Islet of Langerhans (tissue), 1 donor: ENCODE data around the gene SKP2.
"Not testable (repeated sequence)": the region's sequence is repeated elsewhere in the genome, so short reads cannot be mapped to it uniquely, and the experiment has no call there.

ENCODE experiments used
- FAIRE-seq: peaks from one replicate; lab custom pipeline; 2011; peaks lifted over from hg19 to GRCh38; lab: Jason Lieb, UNC

Gene SKP2

DNA sequence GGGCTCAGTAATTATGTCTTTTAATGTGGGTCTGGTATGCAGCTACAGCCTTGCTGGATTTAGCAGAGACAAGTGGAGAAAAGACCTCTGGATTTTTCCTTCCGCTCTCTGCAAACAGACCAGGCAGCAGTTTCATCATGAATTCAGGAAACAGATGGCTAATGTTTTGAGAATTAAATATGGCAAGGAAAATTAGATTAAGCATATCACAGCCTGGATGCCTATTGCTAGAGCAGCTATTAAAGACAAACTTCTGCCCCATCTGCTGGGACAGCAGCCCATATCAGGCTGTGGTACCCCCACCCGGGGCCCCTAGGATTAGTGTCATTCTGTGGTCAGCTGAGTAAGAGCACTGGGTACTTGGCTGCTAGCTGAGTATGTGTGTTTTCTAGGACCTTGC lies 6.2 kb downstream of the SKP2 start:
- FAIRE-seq, result no peak

DNA sequence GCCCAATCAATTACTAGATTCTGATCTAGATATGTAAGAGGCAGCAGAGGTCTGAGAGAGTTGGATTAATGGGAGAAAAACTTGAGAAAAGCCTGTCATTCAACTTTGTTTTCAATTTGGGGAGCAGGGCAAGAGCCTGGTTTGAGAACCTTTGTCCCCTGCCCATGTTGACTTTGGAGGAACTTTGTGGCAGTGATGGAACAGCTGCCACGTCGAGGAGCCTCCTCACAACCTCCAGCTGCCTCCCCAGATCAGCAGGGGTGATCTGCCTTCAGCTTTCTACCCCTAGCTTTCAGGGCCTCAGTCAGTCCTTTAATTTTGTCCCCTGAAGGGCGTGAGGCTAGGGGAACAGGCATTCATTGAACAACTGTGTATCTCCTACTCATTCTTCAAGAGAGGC lies 8.7 kb downstream of the SKP2 start:
- FAIRE-seq, result no peak

DNA sequence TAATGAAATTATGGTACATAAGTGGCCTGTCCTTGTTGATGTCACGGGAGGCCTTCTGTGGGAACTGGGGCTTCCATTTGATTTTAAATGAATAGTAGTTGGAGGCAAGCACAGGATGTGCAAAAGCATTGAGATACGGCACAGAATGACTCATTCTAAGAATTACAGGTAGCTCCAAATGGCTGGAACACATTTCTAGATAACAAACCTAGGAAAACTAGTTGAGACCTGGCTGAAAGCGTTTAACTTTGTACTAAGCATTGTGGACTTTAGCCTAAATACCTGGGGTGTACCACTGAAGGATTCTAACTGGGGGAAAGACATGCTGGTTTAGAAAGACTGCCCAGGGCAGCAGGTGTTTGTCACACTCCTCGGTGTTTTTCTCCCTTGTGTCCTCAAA lies 9.4 kb downstream of the SKP2 start:
- no peak for FAIRE-seq

DNA sequence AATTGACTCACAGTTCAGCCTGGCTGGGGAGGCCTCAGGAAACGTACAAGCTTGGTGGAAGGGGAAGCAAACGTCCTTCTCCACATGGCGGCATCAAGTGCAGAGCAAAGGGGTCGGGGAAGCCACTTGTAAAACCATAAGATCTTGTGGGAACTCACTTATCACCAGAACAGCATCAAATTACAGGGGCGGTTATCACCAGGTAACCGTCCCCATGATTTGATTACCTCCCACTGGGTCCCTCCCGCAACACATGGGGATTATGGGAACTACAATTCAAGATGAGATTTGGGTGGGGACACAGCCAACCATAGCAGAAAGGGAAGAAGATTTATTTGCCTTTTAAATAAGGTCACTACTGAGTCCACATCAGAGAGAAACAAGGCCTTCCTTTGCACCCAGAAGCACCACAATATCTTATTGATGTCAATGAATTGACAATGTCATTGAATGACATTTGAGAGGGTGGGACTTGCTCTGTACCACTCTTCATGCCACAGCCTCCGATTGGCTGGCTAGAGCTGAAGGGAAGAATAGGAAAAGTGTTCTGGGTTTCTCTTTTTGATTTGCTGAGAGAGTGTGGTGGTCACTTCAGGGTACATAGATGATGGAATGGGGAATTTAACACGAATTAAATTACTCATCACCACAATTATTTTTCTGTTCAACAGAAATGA lies 11.0 kb downstream of the SKP2 start:
- FAIRE-seq, result no peak

DNA sequence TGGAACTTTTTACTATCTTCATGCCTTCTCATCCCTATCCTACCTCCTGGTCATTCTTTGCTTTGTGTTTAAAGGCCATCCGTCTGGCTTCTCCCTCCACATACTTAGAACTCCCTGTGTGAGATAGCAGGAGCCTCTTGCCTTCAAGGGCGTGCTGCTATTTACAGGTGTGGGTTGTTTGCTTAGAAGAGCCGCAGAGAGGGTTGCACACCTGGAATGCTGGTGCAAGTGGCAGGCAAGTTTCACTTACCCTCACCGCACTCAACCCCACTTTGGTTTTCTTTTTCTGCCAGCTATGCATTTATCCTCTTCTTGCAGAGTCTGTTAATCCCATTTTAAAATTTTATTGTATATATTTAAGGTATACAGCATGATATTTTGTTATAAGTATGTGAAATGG lies 12.6 kb downstream of the SKP2 start:
- FAIRE-seq, result no peak

DNA sequence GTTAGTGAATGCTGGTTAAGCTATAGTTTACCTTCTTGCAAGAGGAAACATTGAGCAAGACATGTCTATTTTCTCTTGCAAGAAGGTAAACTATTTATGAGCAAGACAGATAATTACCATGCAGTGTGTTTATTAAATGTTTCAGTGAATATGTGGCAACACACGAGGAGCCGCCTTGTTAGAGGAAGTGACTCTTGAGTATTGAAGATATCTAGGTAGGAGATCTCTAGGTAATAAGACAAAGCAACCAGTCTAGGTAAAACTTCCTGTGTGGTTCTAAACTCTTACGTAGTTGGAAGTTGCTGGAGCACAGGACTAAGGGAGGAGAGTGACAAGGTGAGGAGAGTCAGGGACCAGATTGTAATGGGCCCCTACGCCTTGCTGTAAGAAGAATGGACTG lies 16.8 kb downstream of the SKP2 start:
- FAIRE-seq, result no peak

DNA sequence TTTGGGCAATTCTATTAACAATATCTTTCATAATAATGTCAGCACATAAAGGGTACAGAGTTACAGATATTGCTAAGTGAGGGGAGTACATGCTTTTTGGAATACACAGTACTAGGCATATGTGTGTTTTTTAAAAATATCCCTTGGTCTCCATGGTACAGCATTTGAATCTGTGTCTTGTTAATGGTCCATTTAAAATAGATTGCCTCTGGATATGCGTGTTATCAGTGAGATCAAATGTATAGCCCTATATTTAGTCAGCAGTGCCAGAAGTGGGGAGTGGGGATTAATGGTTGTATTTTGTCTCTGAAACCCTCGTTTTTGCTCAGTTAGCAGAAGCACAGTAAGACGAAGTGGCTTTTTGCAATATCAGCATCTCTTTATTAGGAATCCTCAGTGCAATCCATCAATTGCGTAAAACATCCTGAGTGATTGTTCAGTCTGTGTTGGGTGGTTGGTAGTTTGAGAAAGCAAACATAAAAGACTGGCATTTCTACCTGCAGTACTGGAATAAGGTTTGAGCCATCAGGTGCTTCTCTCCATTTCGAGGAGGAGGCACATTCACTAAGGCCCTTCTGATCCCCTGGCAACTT lies 19.0 kb downstream of the SKP2 start:
- no peak for FAIRE-seq

DNA sequence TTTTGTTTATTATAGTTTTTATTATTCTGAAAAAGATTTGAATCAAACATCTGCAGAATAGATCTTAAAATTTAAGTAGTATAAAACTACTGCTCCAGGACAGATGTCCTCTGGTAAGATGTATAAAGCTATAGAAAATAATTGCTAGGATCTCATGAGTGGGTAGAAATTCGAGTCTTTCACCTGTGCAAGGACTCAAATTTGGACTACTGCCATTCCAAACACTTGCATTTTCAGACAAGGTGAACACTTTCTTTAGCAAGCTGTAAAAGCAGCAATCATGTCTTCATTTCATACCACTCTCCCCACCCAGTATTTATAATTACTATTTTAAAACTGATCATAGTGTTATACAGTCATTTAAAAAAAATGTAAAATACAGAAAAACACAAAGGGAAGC lies 20.7 kb downstream of the SKP2 start:
- no peak for FAIRE-seq

DNA sequence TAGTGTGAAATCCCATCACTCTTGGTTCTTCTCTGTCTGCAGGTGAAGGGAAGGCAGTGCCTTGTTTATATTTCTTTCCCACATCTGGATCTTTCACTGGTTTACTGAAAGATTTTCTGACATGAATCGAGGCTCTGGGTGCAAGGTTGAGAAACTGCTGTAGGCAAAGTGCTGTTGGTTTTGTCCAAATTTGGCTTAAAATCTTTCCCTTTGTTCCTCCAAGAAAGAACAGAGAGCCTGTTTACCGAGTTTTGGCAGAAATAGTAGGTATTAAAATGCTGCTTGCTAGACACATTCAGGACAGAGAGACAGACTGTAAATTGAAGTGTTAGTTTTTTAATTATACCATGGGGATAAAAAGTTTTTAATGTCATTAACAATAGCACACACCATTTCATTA lies 21.5 kb downstream of the SKP2 start:
- no peak for FAIRE-seq

DNA sequence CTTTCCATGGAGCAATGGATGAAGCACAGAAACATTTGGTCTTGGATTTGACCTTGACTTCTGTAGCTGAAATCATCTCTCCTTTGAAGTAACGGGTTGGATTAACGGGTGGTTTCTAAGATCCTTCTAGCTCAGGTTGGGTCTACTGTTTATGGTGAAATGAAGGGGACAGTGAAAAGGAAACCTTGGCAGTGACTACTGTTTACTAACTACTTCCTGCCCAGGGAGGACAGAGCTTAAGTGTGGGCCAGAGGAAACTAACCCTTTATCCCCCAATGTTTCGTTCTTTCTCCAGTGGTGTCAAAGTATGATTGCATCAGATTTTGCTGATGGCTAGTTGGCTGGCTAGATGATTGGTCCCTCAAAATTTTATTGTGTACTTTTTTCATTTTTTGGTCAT lies 22.2 kb downstream of the SKP2 start:
- FAIRE-seq, result no peak

DNA sequence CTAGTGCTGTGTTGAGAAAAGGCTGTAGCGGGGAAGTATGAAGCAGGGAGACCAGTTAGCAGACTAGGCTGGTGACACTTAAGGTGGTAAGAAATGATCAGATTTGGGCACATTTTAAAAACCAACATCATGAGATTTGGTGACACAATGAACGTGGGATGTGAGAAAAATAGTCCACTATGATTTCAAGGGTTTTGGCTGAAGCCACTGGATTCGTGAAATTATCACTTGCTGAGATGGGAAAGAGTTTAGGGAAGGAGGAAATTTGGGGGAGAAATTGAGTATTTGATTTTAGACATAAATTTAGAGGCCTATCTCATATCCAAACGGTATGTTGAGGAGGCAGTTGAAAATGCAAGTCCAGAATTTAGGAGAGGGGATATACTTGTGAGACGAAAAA lies 23.1 kb downstream of the SKP2 start:
- FAIRE-seq, result no peak

DNA sequence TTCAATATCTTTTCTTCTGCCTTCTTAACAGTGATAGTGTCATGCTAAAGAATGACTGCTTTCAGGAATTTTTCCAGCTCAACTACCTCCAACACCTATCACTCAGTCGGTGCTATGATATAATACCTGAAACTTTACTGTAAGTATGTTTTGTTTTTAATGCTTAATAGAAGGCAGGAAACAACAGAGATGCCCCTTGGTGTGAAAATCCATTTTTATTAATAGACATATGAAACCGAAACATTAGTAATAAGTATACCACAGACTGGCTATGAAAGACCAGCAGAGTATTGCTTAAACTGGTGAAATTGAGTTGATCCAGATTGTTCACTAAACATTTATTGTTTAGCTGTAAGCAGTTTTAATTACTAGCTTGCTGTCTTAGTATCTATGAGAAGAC lies 25.2 kb downstream of the SKP2 start:
- FAIRE-seq, result no peak

DNA sequence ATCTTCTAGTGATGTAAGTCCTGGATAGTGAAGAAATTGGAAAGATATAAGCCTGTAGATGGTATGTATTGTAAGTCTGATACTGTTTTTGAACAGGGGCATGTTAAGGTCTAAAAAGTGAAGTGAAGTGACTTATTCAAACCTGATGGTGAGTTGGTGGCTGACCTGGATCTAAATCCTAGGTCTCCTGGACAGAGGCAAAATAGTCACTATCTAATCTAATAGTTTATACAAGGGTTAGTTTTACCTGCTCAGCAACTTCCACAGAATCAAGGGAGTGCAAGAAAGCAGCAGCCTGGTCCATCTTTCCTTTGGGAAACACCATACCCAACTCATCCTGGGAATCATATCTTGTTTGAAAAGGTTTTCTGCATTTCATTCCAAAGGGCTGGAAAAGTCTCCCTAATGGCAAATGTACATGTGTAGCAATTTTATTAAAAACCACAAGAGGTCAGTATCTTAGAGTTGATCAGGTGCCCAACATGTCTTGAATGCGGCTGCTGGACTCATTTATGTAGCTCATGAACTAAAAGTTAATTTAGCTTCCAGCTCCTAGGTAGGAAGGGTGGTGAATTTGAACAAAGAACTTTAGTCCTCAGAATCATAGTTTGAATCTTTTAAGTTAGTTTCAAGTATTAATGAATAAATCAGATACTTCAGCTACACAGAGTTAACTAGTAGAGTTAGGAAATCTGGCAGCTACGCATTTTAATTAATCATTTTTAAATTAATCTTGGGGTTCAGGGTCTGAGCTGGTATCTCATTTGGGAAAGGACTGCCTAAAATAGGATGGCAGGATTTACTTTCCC lies 26.0 kb downstream of the SKP2 start:
- FAIRE-seq, result peak; percentile 99

DNA sequence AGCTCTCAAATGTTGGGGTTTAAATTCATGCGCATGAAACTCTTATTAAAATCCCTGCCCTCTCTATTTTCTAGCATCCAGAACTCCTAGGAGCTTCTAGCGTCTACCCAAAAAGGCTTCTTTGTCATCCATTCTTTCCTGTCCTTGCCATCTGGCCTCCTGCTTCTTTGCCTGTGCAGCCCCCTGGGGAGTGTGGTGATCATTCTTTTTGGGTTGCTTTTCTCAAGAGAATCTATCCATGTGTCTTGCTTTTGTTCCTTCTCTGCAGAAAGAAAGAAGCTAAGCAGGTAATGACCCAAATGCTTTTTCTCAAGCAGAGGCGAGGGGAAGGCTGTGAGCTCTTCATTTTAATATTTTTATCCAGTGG lies 26.6 kb downstream of the SKP2 start:
- no peak for FAIRE-seq

DNA sequence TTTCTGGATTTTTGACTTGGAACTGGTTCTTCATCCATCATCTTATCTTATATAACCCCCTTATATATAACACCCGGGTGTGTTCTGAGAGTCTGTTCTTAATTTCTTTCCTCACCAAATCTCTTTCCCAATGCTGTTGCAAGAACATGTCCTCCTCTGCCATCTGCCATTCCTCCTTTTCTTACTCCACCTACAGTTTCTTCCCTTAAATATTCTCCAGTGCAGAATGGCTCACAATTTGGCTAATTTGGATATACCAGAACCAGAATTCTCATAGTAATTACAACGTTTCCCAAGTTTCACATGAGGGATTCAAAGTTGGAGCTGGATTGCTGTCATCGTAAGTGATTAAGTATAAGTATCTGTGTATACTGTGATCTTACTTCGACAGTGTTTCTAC lies 28.0 kb downstream of the SKP2 start:
- FAIRE-seq, result no peak

DNA sequence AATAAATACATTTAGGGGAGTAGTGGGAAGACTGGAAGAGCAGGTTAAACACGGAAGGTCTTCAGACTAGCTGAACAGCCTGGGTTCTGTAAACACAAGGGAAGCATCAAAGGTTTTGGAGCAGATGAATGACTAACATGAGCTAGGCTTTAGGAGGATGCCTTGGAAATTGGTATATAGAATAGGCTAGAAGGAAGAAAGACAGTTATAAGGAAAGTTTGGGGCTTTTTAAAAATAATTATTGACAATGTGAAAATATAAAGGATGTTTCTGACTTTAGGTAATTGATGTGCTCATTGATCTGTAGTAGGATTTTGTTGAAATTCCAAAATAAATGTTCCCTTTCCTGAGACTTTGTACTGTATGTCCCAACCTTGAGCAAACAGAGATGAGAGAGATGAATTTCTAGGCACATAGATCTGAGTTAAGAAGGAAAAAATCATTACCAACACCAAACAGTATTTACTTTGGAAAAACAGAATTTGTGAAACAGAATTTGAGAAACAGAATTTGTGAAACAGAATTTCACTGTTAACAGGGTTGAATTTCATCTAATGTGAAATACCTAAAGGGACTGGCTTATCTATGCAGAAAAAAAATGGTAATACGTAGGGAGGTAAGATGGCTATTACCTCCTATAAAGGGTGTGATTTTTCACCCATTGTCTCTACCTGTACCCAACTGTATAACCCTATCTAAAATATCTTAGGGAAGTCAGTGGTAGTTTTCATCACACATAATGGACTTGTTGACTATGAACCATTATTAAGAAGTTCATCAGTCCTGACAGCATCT lies 28.8 kb downstream of the SKP2 start:
- FAIRE-seq, result no peak

DNA sequence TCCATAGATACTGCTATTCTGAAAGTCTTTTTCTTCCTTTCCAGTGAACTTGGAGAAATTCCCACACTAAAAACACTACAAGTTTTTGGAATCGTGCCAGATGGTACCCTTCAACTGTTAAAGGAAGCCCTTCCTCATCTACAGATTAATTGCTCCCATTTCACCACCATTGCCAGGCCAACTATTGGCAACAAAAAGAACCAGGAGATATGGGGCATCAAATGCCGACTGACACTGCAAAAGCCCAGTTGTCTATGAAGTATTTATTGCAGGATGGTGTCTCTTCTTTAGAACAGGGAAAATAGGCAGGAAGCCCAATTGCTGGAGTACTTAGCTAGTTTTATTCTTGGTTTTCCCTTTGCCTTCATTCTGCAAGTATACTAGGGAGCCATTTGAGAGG lies 29.9 kb downstream of the SKP2 start:
- no peak for FAIRE-seq

DNA sequence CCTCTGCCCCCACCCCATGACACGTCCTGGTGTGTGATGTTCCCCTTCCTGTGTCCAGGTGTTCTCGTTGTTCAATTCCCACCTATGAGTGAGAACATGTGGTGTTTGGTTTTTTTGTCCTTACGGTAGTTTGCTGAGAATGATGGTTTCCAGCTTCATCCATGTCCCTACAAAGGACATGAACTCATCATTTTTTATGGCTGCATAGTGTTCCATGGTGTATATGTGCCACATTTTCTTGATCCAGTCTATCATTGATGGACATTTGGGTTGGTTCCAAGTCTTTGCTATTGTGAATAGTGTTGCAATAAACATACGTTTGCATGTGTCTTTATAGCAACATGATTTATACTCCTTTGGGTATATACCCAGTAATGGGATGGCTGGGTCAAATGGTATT lies 32.5 kb downstream of the SKP2 start:
- not testable (repeated sequence) for FAIRE-seq

DNA sequence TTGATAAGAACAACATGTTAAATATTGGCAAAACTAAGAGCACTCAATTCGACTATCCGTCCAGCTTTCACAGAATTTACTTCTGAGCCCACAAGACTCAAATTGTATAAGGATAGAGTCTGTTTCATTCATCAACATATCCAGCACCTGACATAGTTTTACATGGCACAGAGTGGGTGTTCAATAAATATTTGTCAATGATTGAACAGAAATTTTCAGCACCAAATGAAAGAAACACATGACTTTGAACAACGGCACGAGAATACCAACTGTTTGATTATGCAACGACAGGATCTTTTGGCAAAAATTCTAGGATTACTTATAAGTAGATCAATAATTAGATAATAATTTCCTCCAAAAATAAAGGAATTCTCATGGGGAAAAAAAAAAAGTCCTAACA lies 41.8 kb downstream of the SKP2 start:
- FAIRE-seq, result no peak

DNA sequence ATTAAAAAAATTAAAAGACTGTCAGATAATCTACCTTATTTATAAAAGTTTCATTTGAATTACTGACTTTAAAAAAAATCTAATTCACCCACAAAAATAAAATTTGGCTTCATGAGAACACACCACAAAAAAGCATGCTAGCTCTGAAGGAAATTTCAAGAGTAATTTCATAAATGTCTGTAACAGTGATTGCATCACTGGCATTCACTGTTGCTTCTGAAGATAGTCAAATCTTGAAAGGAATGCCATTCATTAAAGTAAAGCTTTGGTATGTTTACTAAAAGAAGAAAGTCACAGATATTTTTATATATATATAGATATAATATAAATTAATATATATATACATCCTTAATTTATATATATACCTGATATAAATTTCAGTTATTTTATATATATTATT lies 46.4 kb downstream of the SKP2 start:
- FAIRE-seq, result no peak

DNA sequence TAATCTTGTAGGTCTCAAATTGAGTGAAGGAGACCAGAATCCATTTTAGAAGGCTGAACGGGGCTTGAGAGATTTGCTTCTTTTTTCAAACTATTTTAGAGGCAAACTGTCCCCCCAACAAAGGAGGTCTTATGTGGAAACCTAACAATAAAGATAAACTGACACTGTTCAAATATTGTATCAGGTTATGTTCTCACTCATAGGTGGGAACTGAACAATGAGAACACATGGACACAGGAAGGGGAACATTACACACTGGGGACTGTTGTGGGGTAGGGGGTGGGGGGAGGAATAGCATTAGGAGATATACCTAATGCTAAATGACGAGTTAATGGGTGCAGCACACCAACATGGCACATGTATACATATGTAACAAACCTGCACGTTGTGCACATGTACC lies 46.9 kb downstream of the SKP2 start:
- not testable (repeated sequence) for FAIRE-seq

DNA sequence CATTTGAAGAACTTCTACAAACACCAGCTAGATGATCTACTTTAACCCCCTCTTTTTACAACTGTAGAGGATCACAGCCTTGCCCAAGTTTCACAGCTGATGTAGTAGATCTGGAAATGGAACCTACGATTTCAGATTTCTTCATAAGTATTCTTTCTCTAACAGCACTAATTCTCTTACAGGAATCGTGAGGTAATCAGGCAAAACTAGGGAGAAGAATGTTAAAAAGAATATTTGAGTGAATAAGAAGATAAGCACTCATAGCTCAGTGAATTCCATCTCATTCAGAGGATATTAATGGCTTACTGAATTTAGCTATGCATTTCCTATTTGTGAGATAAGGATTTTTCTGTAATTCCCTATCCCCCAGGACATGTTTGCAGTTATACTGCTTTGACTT lies 47.7 kb downstream of the SKP2 start:
- FAIRE-seq, result no peak

DNA sequence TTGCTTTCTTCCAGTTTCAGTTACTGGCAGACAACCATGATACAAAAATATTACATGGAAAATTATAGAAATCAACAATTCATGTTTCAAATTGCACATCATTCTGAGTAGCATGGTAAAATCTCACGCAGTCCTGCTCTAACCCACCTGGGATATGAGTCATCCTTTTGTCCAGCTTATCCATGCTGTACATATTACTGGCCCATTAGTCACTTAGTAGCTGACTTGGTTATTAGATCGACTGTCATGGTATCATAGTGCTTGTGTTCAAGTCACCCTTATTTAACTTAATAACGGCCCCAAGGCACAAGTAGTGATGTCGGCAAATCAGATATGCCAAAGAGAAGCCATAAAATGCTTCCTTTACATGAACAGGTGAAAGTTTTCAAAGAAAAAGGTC lies 48.6 kb downstream of the SKP2 start:
- FAIRE-seq, result no peak
